ELR (cell line): ENCODE results near the gene FREM1.

ENCODE experiments used
- DNase-seq: peaks from one replicate; pipeline ENCODE4 v3.0.0-alpha.2; 2015; ENCODE audit warnings: low read depth

FREM1 gene

DNA sequence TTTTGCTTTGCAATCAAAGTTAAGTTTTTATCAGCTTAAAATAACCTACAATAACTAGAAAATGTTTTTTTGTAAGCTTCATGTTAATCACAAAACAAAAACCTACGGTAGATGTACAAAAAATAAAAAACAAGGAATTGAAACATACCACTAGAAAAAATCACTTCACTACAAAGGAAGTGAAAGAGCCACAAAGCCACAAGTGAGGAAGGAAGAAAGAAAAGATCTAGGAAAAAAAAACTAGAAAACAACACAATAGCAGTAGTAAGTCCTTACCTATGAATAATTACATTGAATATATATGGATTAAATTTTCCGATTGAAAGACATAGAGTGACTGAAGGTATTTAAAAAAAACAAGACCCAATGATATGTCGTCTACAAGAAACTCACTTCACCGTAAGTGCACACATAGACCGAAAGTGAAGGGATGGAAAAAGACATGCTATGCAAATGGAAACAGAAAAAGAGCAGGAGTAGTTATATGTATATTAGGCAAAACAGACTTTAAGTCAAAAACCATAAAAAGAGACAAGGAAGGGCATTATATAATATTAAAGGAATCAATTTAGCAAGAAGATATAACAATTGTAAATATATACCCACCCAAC is 203.6 kb downstream of the FREM1 start:
- DNase-seq, result no peak

DNA sequence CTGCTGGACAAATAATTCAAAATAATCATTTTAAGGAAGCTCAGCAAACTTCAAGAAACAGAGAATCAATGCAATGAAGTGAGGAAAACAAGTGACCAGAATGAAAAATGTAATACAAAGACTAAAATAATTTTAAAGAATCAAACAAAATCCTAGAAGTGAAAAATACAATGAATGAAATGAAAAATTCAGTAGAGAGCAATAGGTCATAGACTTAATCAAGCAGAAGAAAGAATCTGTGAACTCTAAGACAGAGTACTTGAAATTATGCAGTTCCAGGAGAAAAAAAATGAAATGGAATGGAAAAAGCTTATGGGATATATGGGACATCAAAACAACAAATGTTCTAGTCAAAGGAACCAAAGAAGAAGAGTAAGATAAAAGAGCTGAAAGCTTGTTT is 205.1 kb downstream of the FREM1 start:
- DNase-seq, result no peak

DNA sequence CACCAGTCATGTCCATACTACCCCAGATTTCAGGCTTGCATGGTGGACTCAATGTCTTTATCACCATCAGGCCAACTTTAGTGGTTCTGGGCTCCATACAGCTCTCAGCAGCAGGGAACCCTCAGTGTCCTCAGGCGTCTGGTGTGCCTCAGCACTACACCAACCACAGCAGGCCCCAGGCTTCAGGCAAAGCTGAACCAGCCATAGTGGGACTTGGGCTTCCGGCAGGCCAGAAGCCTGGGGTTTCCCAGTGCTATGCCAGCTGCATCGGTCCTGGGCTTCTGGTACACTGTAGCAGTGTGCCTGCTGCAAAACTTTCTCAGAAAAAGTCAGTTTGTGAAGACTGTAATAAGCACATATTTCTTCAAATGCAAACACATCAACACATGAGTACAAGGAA is 205.9 kb downstream of the FREM1 start:
- DNase-seq, result no peak

DNA sequence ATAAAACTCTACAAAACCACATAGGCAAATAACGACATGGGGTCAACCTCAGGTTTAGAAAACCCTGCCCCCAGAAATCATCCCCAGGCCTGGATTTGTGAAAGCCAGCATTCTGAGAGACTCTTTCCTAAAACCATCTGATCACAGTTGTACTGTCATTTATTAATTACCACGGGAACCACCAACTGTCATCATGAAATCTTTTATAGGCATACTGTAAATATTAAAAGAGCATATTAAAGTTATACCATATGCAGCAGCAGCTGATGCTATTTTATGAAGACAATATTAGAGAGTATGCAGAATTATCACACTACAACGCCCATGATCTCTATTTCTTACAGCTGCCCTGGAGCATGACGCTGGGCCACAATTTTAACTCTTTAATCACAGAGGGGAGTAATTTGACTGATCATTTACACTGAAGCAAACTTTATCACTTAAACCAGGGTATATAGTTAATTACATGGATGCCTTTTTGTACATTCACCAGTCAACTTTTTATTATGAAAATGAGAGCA is 208.0 kb downstream of the FREM1 start:
- no peak for DNase-seq

DNA sequence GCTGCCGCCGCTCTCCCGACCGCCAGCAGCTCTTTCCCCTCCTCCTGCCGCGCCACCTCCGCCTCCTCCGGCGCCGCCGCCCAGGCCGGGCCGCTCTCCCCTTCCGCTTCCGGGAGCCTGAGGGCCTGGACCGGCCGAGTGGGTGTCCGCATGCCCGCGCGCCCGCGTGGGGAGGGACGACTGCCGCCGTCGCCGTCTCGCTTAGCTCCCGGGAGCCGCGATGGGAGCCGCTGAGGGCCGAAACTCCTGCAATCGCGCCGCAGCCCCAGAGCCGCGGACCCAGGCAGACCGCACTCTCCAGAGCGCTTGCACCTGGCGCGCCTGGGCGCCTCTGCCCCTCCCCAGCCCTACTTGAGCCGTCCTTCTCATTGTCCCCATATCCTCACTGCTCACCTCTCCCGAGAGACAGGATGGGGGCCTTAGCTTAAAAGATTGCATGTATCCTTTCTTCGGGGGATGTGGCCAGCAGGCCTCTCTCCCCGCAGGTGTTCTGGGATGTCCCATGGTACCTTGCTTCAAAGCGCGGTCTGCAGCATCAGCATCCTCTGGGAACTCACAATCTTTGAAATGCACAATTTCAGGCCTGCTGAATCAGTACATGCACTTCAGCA is 216.9 kb downstream of the FREM1 start, which contains the start of gene ZDHHC21:
Gene ZDHHC21, minus strand, starts transcription at position 182 of the 611 bp plus-strand sequence. CDS start 19,092 bp downstream, outside the sequence.
- peak; percentile 66 for DNase-seq

DNA sequence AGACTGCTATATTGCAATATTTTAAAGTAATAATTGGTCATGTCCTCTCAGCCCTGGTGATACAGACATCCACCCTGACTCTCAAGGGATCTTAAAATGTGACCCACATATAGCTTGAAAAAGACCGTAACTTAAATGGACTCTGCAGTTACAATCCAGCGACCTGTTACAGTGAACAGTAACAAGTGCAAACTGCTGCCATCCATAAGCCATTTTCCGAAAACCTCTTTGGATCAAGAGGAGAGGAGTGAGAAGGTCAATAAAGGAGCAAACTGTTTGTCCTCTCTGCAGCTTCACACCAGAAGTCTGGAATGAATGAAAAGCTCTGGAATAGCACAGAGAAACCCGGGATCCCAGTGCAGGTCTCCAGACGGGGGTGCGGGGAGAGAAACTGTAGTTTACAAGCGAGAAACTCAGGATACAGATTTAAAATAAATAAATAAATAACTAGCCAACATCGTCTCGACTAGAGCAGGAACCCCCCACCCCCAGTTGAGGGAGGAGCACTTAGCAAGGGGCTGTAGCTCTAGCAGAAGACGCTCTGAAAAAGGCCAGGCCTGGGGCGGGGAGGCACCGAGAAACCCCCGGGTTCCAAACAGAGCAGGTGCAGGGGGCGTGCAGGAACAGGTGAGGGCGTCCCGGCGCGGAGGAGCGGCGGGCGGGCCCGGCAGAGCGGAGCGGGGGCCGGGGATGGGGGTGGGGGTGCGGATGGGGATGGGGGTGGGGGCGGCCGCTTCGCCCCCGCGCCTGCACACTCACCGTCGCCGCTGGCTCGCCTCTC is 217.6 kb downstream of the FREM1 start:
- DNase-seq, result peak; percentile 22

DNA sequence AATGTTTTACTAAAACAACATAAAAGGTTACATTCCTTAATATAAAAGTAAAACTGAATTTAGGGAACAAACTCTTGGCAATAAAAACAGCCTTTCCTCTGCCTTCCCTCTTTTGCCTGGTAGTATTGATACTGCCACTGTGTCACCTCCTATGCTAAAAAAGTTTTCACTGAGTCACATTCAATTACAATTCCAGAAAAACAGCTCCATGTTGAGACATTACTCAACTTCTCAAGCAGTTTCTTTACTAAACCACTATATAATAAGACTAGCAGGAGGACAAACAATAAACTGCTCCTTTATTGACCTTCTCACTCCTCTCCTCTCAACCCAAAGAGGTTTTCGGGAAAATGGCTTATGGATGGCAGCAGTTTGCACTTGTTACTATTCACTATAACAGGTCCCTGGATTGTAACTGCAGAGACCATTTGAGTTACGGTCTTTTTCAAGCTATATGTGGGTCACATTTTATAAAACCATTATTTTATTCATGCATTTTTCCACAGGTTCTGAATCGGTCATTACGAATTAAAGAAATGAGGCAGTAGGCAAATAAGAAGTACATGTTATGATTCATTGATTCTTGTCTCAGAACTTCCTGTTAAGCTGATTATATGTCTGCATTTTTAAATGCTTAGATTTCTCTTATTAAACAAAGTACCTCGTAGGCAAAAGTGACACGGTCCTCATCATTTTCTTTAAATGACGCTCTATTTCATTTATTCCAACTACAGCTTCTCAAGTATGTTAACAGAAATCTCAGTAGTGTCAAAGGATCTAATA is 219.1 kb downstream of the FREM1 start:
- DNase-seq, result peak; percentile 33

DNA sequence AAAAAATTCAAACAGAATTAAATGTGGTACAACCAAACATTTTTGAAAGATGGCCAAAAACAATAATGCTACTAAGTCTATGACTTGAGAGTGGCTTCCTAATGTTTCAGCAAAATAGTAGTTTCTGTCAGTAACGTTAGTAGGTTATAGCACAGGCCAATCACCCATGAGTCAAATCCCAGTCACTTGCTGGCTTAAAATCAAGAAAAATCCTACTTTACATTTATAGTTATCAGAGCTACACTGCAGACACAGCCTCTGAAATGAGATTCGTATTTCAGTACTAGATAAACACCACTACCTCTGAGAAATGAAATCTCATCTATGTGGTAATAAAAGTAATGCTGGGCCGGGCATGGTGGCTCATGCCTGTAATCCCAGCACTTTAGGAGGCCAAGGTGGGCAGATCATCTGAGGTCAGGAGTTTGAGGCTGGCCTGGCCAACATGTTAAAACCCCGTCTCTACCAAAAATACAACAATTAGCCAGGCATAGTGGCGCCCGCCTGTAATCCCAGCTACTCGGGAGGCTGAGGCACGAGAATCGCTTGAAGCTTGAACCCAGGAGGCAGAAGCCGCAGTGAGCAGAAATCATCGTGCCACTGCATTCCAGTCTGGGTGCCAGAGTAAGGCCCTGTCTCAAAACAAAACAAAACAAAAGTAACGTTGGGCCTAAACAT is 223.0 kb downstream of the FREM1 start:
- DNase-seq, result peak; percentile 83

DNA sequence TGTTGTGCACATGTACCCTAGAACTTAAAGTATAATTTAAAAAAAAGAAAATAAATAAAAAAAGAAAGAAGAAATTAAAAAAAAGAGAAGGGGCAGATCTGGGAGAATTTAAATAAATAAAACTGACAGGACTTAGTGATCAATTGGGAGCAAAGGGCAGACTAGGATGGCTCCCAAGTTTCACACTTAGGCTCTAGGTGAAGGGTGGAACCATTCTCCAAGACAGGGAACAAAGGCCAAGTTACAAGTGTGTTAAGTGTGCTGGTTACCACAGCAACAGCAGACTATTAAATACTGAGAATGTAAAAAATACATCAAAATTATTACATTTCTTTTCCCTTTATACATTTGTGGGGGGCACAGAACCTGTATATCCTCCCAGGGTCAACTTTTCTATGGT is 224.1 kb downstream of the FREM1 start:
- no peak for DNase-seq
